ENCODE data around the gene PRR13. TPM values are rescaled to one million over a fixed set of nuclear protein-coding genes. Genes with fewer than 3 reads are reported as not detected.

Gene PRR13
- total RNA-seq, 1 experiment from 2014 or later: 216 TPM

DNA sequence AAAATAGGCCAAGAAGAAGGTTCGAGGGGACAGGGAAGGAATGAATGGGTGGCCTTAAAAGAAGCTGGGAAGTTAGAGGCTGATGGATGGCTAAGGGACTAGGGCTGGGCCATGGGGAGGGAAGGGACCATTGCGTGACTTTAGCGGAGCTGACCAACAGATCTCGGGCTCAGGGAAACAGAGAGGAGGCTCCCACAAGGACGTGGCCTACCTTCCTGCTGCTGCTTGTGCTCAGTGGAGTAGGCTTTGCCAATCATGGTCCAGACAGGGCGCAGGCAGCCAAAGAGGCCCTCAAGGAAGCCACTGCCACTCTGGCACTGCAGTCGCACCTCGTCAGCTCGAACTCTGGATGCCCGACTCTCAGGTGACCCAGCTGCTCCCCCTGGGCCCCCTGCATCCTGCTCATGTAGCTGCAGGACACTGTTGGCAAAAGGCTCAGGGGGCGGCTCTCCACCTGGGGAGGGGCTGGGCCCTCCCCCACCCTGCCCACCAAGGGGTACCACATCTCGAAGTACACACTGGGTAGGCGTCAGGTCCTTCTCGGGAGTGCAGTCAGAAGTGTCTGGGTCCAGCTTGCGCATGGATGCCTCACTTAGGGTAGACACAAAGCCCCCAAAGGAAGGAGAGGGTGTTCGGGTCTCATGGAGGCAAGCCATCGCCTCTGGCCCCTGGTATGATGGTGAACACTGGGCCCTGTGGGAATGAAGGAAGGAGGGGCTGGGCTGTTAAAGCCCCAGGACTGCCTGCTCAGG is 45.4 kb downstream of the PRR13 start:
- DNase-seq (ENCODE audit: low read depth, low spot score) (no peak), ATAC-seq (no peak)
- peaks cover 3% of the 10 kb centered on the region; the same call in 1 of the 2 replicates for H3K79me2 ChIP-seq (ENCODE audit: insufficient read depth, low read length)
- peaks cover 11 to 27% of the 10 kb centered on the region in 2 experiments; a peak in 3 of 4 replicates for H3K36me3 ChIP-seq (ENCODE audit: control insufficient read depth in 1 of 2, insufficient read depth in 2 of 2, low read length in 2 of 2)
- no peak overlapping the region for H3K27ac ChIP-seq (ENCODE audit: low read depth, low read length)
- H3K4me2 ChIP-seq (ENCODE audit: low read length): no peak overlapping the region
- ChIA-PET POLR2A (no interaction called here), CTCF (no interaction called here), RAD21 (ENCODE audit: low non-redundant PET in 1 of 2, low total read pairs in 2 of 2, uncharacterized antibody in 2 of 2, unreplicated experiment in 2 of 2) (no interaction called here)
- no peak overlapping the region for H3K4me3 ChIP-seq (replicated peaks in 1 of 2; ENCODE audit: low read depth in 1 of 2, low read length in 2 of 2)
- H3K9ac ChIP-seq (ENCODE audit: low read length): no peak overlapping the region
- H4K20me1 ChIP-seq (ENCODE audit: insufficient read depth): no peaks in the 10 kb centered on the region; the same call in 1 of the 2 replicates
- BruUV-seq (replicated peaks): no TSS peak
- H3K9me2 ChIP-seq (ENCODE audit: insufficient read depth): no peaks in the 10 kb centered on the region
- TF ChIP-seq POLR2AphosphoS5 (IDR thresholded peaks at IDR 0.05; ENCODE audit: low read depth, low read length) (no peak), RAD21 (IDR thresholded peaks at IDR 0.05; ENCODE audit: low read depth) (no peak), JUND (IDR thresholded peaks at IDR 0.05) (no peak), EZH2 (IDR thresholded peaks at IDR 0.05) (no peak), ELF1 (IDR thresholded peaks at IDR 0.05; ENCODE audit: borderline replicate concordance, low read depth) (no peak), CEBPB (IDR thresholded peaks at IDR 0.05; ENCODE audit: low read depth) (no peak), YY1 (IDR thresholded peaks at IDR 0.05; ENCODE audit: extremely low read depth, insufficient replicate concordance, low read depth, low read length) (no peak), SRF (IDR thresholded peaks at IDR 0.05; ENCODE audit: low read depth) (no peak), CBX3 (IDR thresholded peaks at IDR 0.05; ENCODE audit: low read depth) (no peak), ZNF274 (IDR thresholded peaks at IDR 0.05; ENCODE audit: low read depth, low read length) (no peak), EGR1 (IDR thresholded peaks at IDR 0.05; ENCODE audit: low read depth) (no peak), EZH2phosphoT487 (IDR thresholded peaks at IDR 0.05; ENCODE audit: borderline replicate concordance) (no peak), POLR2A (IDR thresholded peaks at IDR 0.05; ENCODE audit: borderline replicate concordance, extremely low read depth, insufficient read depth, insufficient read length) (no peak)
- TF ChIP-seq, protein P1, sequence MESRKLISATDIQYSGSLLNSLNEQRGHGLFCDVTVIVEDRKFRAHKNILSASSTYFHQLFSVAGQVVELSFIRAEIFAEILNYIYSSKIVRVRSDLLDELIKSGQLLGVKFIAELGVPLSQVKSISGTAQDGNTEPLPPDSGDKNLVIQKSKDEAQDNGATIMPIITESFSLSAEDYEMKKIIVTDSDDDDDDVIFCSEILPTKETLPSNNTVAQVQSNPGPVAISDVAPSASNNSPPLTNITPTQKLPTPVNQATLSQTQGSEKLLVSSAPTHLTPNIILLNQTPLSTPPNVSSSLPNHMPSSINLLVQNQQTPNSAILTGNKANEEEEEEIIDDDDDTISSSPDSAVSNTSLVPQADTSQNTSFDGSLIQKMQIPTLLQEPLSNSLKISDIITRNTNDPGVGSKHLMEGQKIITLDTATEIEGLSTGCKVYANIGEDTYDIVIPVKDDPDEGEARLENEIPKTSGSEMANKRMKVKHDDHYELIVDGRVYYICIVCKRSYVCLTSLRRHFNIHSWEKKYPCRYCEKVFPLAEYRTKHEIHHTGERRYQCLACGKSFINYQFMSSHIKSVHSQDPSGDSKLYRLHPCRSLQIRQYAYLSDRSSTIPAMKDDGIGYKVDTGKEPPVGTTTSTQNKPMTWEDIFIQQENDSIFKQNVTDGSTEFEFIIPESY (IDR thresholded peaks at IDR 0.05; ENCODE audit: extremely low read depth, insufficient replicate concordance, low read length): no peak
- TF ChIP-seq, protein P2, sequence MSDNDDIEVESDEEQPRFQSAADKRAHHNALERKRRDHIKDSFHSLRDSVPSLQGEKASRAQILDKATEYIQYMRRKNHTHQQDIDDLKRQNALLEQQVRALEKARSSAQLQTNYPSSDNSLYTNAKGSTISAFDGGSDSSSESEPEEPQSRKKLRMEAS (IDR thresholded peaks at IDR 0.05): no peak
- TF ChIP-seq, protein P3, sequence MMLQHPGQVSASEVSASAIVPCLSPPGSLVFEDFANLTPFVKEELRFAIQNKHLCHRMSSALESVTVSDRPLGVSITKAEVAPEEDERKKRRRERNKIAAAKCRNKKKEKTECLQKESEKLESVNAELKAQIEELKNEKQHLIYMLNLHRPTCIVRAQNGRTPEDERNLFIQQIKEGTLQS (IDR thresholded peaks at IDR 0.05): no peak
- no peaks in the 10 kb centered on the region for H3K27me3 ChIP-seq (ENCODE audit: insufficient read depth, low read length)
- intact Hi-C loops (cut with micrococcal nuclease): no loop called here
- H3K9me3 ChIP-seq (ENCODE audit: control insufficient read depth in 1 of 2, insufficient read depth in 1 of 2, low read depth in 1 of 2, low read length in 2 of 2): no peaks in the 10 kb centered on the region
- H2AFZ ChIP-seq (ENCODE audit: low read depth, low read length, poor library complexity, severe bottlenecking): no peak overlapping the region
- H3K4me1 ChIP-seq (ENCODE audit: control insufficient read depth in 1 of 2, insufficient read depth in 2 of 2, low read length in 2 of 2): peaks cover 0 to 2% of the 10 kb centered on the region in 2 experiments; a peak in 2 of 4 replicates

Measured in HCT116 (cell line).